Psoas muscle (tissue), 8 donors: ENCODE results near the gene TVP23C. TPM values are rescaled to one million over a fixed set of nuclear protein-coding genes. Genes with fewer than 3 reads are reported as not detected.

Experiments used
- ATAC-seq, 4 donors: fragments of 200-7000 bp; cut with Tn5 transposase; one replicate each; pipeline ENCODE4 v1.9.1; 2020; ENCODE audit warnings: moderate library complexity in 3 of 4, mild to moderate bottlenecking in 2 of 4
- DNase-seq, 2 donors: peaks; one replicate each; pipeline ENCODE4 v3.0.0-alpha.2; 2020
- H3K27ac ChIP-seq: fragments of 200-600 bp; one replicate; pipeline ENCODE4 v1.8.0; 2022
- H3K27me3 ChIP-seq, 3 donors: fragments of 200-600 bp in 1 of 3; one replicate each; pipeline versions ENCODE4 v1.6.1 to v1.8.0; 2013 to 2022; ENCODE audit warnings: low read length in 2 of 3, mild to moderate bottlenecking in 2 of 3, moderate library complexity in 1 of 3; ENCODE audit not compliant: insufficient read depth in 3 of 3
- H3K36me3 ChIP-seq, 2 donors: fragments of 200-600 bp in 1 of 2; one replicate each; pipeline versions ENCODE4 v1.6.1 to v1.8.0; 2013 to 2022; ENCODE audit warnings: low read depth in 1 of 2, mild to moderate bottlenecking in 1 of 2, moderate library complexity in 1 of 2; ENCODE audit not compliant: insufficient read depth in 1 of 2
- H3K4me1 ChIP-seq: fragments of 200-600 bp; one replicate; pipeline ENCODE4 v1.8.0; 2022
- H3K4me3 ChIP-seq: fragments of 200-600 bp; one replicate; pipeline ENCODE4 v1.8.0; 2022; ENCODE audit warnings: mild to moderate bottlenecking
- H3K9me3 ChIP-seq: fragments of 200-600 bp; one replicate; pipeline ENCODE4 v1.8.0; 2022
- CTCF ChIP-seq: fragments of 200-600 bp; IDR thresholded peaks from one replicate; pipeline ENCODE4 v1.8.0; 2022; ENCODE audit warnings: antibody characterized with exemption
- WGBS, 3 donors: extraction: QIAGEN DNeasy Blood & Tissue Kit; methylation state at CpG; one replicate each; pipeline versions ENCODE4 v1.1.6 to v1.1.7; 2013; 5-methylcytosine and 5-hydroxymethylcytosine counted together
- intact Hi-C, 2 donors: fragments of 100-400 bp; cut with DNase I; formaldehyde crosslinking; loops; one replicate each; pipeline versions ENCODE4 v1.11.0 to v1.14.2; 2022
- polyA plus RNA-seq, 3 donors: library from polyadenylated mRNA; stranded (reverse); fragments of 200-250 nt; gene quantifications; one replicate each; pipeline ENCODE4 v1.2.3, GENCODE V29; 2013
- total RNA-seq, 4 donors: library from RNA; stranded (reverse); fragmentation: NEBNext Ultra II Directional in 2 of 4; extraction: Animal tissue kit (Norgen Biotek cat#: 25700) in 2 of 4; gene quantifications; one replicate each; pipeline versions ENCODE4 v1.2.1 to v1.2.4, GENCODE V29; 2021 to 2023
- donor health status: healthy with polysubstance abuse.
- donor health status: DM: no; HTN: no; CAD: no; lungs with moderate emphysema.
- donor health status: Bipolar disorder and iron deficiency.
- donor health status: healthy.
- donor health status: DM: yes; HTN: yes; CAD: no.
- donor health status: DM: no; HTN: no; CAD: no.
- donor health status: DM: no; HTN: no; CAD: no.
- donor health status: DM: yes; HTN: yes; CAD: no.

TVP23C gene
- total and polyA plus RNA-seq, 7 donors: 0.25 to 3.0 (median 1.6) TPM

- no peaks in the 10 kb centered on the region for H3K27me3 ChIP-seq
- no peaks in the 10 kb centered on the region for H3K9me3 ChIP-seq
- H3K36me3 ChIP-seq: no peaks in the 10 kb centered on the region
- ATAC-seq (peak; percentile 31 to 51 (median 43)), DNase-seq (no peak)
- H3K4me1 ChIP-seq: peaks cover 17% of the 10 kb centered on the region
- no peak overlapping the region for H3K27ac ChIP-seq
- TF ChIP-seq CTCF: no peak
- 33 to 41% (median 38%) methylated on average over 11 of the region's 11 CpGs for WGBS, 3 donors
- intact Hi-C loops: loop anchor here in 1 of 2 donors (5.0 kb wide), 1 partner anchor 33 kb away; no protein-coding TSS in a partner anchor
- H3K4me3 ChIP-seq: no peak overlapping the region
Observed at GRCh38 chr17:15464231-15464985, 98.9 kb downstream of the TVP23C start.

- 20 to 30% (median 29%) methylated on average over 11 of the region's 11 CpGs for WGBS, 3 donors
- ATAC-seq (peak; percentile 72 to 84 (median 80)), DNase-seq (peak in 1 of 2 donors; percentile 34)
- intact Hi-C loops: loop anchor here in 1 of 2 donors (5.0 kb wide), 1 partner anchor 34 kb away; no protein-coding TSS in a partner anchor
- Histone ChIP-seq H3K4me1 (peaks cover 25% of the 10 kb centered on the region), H3K9me3 (no peaks in the 10 kb centered on the region), H3K36me3 (no peaks in the 10 kb centered on the region), H3K4me3 (no peak overlapping the region), H3K27me3 (no peaks in the 10 kb centered on the region), H3K27ac (peak overlapping the region; percentile 32)
- no peak for TF ChIP-seq CTCF
Observed at GRCh38 chr17:15462976-15463772, 100.1 kb downstream of the TVP23C start.

DNA sequence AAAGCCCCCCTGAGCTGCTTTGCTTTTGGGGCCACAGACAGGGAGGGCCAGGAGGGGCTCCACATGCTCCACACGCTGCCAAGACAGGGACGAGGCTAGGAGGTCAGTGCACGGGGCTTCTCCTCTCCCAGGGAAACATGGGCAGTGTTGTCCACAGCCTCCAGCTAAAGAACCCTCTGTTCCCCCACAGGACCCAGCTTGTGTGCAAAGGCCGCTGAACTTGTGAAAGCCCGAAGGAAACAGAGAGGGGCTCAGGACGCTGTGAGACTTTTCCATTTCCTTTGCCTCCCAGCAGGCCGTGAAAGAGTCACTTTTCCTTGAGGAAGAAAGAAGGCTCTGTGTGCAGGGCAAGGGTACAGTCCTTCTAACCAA is 105.6 kb downstream of the TVP23C start:
- ATAC-seq: peak in 3 of 4 donors; percentile 13 to 39 (median 29)
- DNase-seq: peak; percentile 55 to 80
- intact Hi-C loops: loop anchor here (2.0 to 5.0 kb wide), 3 partner anchors 43 to 197 kb away; no protein-coding TSS in a partner anchor
- Histone ChIP-seq H3K27ac (peak overlapping the region; percentile 90), H3K4me1 (peaks cover 29% of the 10 kb centered on the region), H3K9me3 (peaks cover 4% of the 10 kb centered on the region), H3K36me3 (no peaks in the 10 kb centered on the region), H3K27me3 (no peaks in the 10 kb centered on the region), H3K4me3 (peak overlapping the region; percentile 9)
- TF ChIP-seq CTCF: no peak
- WGBS, 3 donors: 29 to 34% (median 33%) methylated on average over 7 of the region's 7 CpGs

DNA sequence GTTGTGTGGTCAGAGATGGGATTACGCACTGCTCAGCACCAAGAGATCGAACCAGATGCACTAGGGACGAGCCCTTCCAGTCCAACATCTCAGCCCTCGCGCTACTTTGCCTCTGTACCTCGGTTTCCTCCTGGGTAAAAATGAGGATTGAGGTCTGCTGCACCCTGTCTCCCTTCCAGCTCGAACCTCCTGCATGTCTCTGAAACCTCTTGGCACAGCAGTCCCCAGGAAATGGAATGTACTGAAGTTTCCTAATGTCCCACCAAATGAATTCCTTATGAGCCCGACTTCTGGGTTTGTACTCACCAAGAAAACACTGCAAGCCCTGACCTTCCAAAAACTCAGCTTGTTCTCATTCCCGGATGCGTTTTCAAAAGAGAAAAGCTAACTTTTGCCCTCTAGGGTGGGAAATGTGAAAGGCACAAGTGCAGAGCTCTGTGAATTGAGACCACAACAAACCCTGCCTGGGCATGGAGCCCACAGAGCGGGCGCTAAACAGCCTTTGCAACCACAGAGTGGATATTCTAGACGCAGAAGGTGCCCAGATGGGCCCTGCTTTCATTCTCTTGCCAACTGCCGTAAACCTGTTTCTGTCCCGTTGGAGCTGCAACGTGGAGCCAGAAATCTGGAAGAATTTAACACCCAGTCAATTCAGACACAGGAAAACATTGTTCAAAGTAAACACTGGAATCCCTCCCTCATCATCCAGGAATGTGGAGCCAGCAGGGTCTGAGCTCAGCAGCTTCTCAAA is 106.1 kb downstream of the TVP23C start:
- peak; percentile 88 to 94 for DNase-seq
- intact Hi-C loops: loop anchor here (2.0 to 5.0 kb wide), 3 partner anchors 42 to 196 kb away; no protein-coding TSS in a partner anchor

More for the DNA sequence above, 106.1 kb downstream of the TVP23C start:
- Histone ChIP-seq H3K27me3 (no peaks in the 10 kb centered on the region), H3K4me3 (peak overlapping the region; percentile 9), H3K9me3 (peaks cover 4% of the 10 kb centered on the region), H3K27ac (peak overlapping the region; percentile 90), H3K4me1 (peaks cover 28% of the 10 kb centered on the region), H3K36me3 (no peaks in the 10 kb centered on the region)
- peak; percentile 49 for TF ChIP-seq CTCF
- peak; percentile 87 to 93 (median 88) for ATAC-seq
- 6 to 20% (median 15%) methylated on average over 16 of the region's 16 CpGs for WGBS, 3 donors
